HG03354 (cell line): ENCODE measurements around the gene CACNA2D4.

Experiments
- ATAC-seq: cut with Tn5 transposase; IDR thresholded peaks from one replicate; pipeline ENCODE4 v1.9.1; 2021; ENCODE audit warnings: mild to moderate bottlenecking; ENCODE audit not compliant: unreplicated experiment, poor library complexity, severe bottlenecking

Gene CACNA2D4

GRCh38 chr12:1773937-1774655, 144.4 kb downstream of the CACNA2D4 start:
- no peak for ATAC-seq

- no peak for ATAC-seq
Measured at GRCh38 chr12:1769809-1770494, 148.5 kb downstream of the CACNA2D4 start.

- ATAC-seq: no peak
Measured at GRCh38 chr12:1768615-1769014, 149.8 kb downstream of the CACNA2D4 start.

GRCh38 chr12:1767407-1768090, 150.9 kb downstream of the CACNA2D4 start:
- no peak for ATAC-seq

GRCh38 chr12:1766110-1766509, 152.3 kb downstream of the CACNA2D4 start:
- no peak for ATAC-seq

GRCh38 chr12:1763153-1763552, 155.3 kb downstream of the CACNA2D4 start:
- ATAC-seq: no peak

- ATAC-seq: no peak
Measured at GRCh38 chr12:1761857-1762256, 156.6 kb downstream of the CACNA2D4 start.

GRCh38 chr12:1760566-1761382, 157.7 kb downstream of the CACNA2D4 start:
- ATAC-seq: no peak

GRCh38 chr12:1758887-1759286, 159.6 kb downstream of the CACNA2D4 start:
- no peak for ATAC-seq

- ATAC-seq: no peak
Measured at GRCh38 chr12:1758376-1758775, 160.1 kb downstream of the CACNA2D4 start.

GRCh38 chr12:1750300-1750699, 168.2 kb downstream of the CACNA2D4 start:
- no peak for ATAC-seq

- no peak for ATAC-seq
Measured at GRCh38 chr12:1749019-1749418, 169.4 kb downstream of the CACNA2D4 start.

- ATAC-seq: no peak
Measured at GRCh38 chr12:1747609-1748008, 170.8 kb downstream of the CACNA2D4 start.

- ATAC-seq: no peak
Measured at GRCh38 chr12:1744932-1745331, 173.5 kb downstream of the CACNA2D4 start.
